ENCODE results near the gene ELP6.
A peak's percentile ranks its signal among the peaks of the same experiment; 100 is the strongest.

ELP6 gene

DNA sequence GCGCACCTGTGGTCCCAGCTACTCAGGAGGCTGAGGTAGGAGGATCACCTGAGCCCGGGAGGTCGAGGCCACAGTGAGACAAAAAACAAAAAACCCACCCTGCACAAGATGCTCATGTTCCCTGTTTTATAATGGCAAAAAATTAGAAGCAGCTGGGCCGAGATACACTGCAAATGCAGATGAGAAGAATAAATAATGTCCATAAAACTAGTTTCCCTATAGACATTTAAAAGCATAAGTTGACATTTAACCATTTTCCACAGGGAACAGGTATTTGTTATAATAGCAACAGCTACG is 37.2 kb downstream of the ELP6 start:
- Histone ChIP-seq H3K23ac (ENCODE audit: low read length in 2 of 2) (no peak overlapping the region), H2AK5ac (ENCODE audit: low read length, severe bottlenecking) (no peak overlapping the region), H3K4me2 (ENCODE audit: low read length, poor library complexity, severe bottlenecking) (peak overlapping the region; percentile 9), H2BK12ac (ENCODE audit: low read length in 2 of 2) (no peak overlapping the region), H2AFZ (ENCODE audit: low read depth, low read length) (peak overlapping the region; percentile 74), H2BK15ac (ENCODE audit: low read depth, poor library complexity, severe bottlenecking) (no peak overlapping the region), H3K9ac (ENCODE audit: low read length) (peak overlapping the region; percentile 96), H3K27ac (ENCODE audit: low read length, poor library complexity, severe bottlenecking) (peak overlapping the region; percentile 19), H3K14ac (ENCODE audit: low read length in 2 of 2) (no peak overlapping the region), H3K9me3 (ENCODE audit: control insufficient read depth, low read length) (no peaks in the 10 kb centered on the region), H3K4ac (ENCODE audit: low read depth in 1 of 2, low read length in 2 of 2) (peak overlapping the region; percentile 56 to 79), H3K18ac (ENCODE audit: low read depth in 1 of 2, low read length in 2 of 2) (peak overlapping the region; percentile 40 to 46), H4K8ac (ENCODE audit: low read length) (peak overlapping the region; percentile 93), H3K4me1 (ENCODE audit: control insufficient read depth, insufficient read depth, low read depth, low read length) (peaks cover 9% of the 10 kb centered on the region), H2BK120ac (ENCODE audit: low read depth, low read length) (no peak overlapping the region), H3K4me3 (ENCODE audit: insufficient read depth in 1 of 2, low read depth in 1 of 2, low read length in 2 of 2) (peak overlapping the region; percentile 96), H3K79me1 (replicated peaks; ENCODE audit: low read length, poor library complexity, severe bottlenecking) (peaks cover 8% of the 10 kb centered on the region), H2BK5ac (ENCODE audit: low read depth, low read length, poor library complexity, severe bottlenecking) (no peak overlapping the region), H3K27me3 (ENCODE audit: control insufficient read depth in 1 of 2, insufficient read depth in 1 of 2, low read length in 2 of 2) (no peaks in the 10 kb centered on the region), H3K36me3 (ENCODE audit: control insufficient read depth in 1 of 2, insufficient read depth in 2 of 2, low read depth in 1 of 2, low read length in 2 of 2) (peaks cover 0 to 2% of the 10 kb centered on the region in 2 experiments), H4K91ac (ENCODE audit: low read length) (no peak overlapping the region)
- DNase-seq: no peak
- WGBS: 79% methylated on average over 4 of the region's 5 CpGs

DNA sequence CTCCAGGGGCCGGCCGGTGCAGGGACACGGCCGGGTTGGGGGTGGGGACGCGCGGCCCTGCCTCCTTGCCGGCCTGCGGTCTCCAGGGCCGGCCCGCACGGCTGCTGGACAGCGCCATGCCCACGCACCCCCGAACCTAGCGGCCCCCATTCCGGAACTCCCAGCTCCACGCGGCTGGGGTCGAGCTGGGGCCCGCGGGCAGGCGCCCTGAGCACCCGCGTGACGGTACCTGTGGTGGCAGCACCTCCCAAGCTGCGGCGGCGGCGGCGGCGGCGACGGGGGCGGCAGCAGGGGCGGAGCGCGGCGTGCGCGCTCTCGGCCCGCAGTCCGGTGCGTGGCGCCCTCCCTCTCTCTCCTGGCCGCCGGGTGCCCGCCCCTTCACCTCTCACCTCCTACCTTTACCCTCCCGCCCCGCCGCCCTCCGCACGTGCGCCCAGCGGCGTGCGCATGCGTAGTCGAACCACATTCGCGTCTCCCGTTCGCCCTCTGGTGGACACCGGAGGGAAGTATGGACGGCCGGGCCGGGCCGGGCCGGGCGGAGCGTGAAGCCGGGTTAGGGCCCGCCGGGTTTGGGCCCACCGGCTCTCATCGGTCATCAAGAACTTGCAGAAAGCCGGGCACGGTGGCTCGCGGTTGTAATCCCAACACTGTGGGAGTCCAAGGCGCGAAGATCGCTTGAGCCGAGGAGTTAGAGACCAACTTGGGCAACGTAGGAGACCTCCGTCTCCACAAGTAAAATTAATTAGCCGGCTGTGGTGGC is 37.8 kb downstream of the ELP6 start, which contains the start of gene SCAP:
SCAP (minus strand) TSS at position 372 of the 760 bp plus-strand sequence. CDS start 32,948 bp downstream, outside the sequence.
- peak within 1 kb of the TSS; percentile 25 for H4K91ac ChIP-seq (ENCODE audit: low read length)
- H3K4me1 ChIP-seq (ENCODE audit: control insufficient read depth, insufficient read depth, low read depth, low read length): peaks cover 9% of the 10 kb centered on the region
- peak within 1 kb of the TSS; percentile 91 for H3K4me2 ChIP-seq (ENCODE audit: low read length, poor library complexity, severe bottlenecking)
- peak within 1 kb of the TSS; percentile 39 for H2AK5ac ChIP-seq (ENCODE audit: low read length, severe bottlenecking)
- peak within 1 kb of the TSS; percentile 96 for H3K9ac ChIP-seq (ENCODE audit: low read length)
- H3K27me3 ChIP-seq (ENCODE audit: control insufficient read depth in 1 of 2, insufficient read depth in 1 of 2, low read length in 2 of 2): no peaks in the 10 kb centered on the region
- peak within 1 kb of the TSS; percentile 79 for H2BK120ac ChIP-seq (ENCODE audit: low read depth, low read length)
- peaks cover 0 to 2% of the 10 kb centered on the region in 2 experiments for H3K36me3 ChIP-seq (ENCODE audit: control insufficient read depth in 1 of 2, insufficient read depth in 2 of 2, low read depth in 1 of 2, low read length in 2 of 2)
- WGBS: 6% methylated on average over 84 of the region's 88 CpGs
- peak within 1 kb of the TSS; percentile 20 for H2BK5ac ChIP-seq (ENCODE audit: low read depth, low read length, poor library complexity, severe bottlenecking)
- H2BK15ac ChIP-seq (ENCODE audit: low read depth, poor library complexity, severe bottlenecking): no peak within 1 kb of the TSS
- peak within 1 kb of the TSS; percentile 53 for H3K27ac ChIP-seq (ENCODE audit: low read length, poor library complexity, severe bottlenecking)
- peak within 1 kb of the TSS in 1 of 2 experiments; percentile 92 for H3K14ac ChIP-seq (ENCODE audit: low read length in 2 of 2)
- H3K23ac ChIP-seq (ENCODE audit: low read length in 2 of 2): peak within 1 kb of the TSS in 1 of 2 experiments; percentile 83
- H4K8ac ChIP-seq (ENCODE audit: low read length): peak within 1 kb of the TSS; percentile 93
- peak within 1 kb of the TSS; percentile 96 for H3K4me3 ChIP-seq (ENCODE audit: insufficient read depth in 1 of 2, low read depth in 1 of 2, low read length in 2 of 2)
- H3K79me1 ChIP-seq (replicated peaks; ENCODE audit: low read length, poor library complexity, severe bottlenecking): peaks cover 8% of the 10 kb centered on the region
- DNase-seq: peak; percentile 77
- H3K9me3 ChIP-seq (ENCODE audit: control insufficient read depth, low read length): no peaks in the 10 kb centered on the region
- H3K4ac ChIP-seq (ENCODE audit: low read depth in 1 of 2, low read length in 2 of 2): peak within 1 kb of the TSS; percentile 62 to 79
- H2AFZ ChIP-seq (ENCODE audit: low read depth, low read length): peak within 1 kb of the TSS; percentile 99
- H2BK12ac ChIP-seq (ENCODE audit: low read length in 2 of 2): no peak within 1 kb of the TSS
- H3K18ac ChIP-seq (ENCODE audit: low read depth in 1 of 2, low read length in 2 of 2): peak within 1 kb of the TSS; percentile 79 to 88

DNA sequence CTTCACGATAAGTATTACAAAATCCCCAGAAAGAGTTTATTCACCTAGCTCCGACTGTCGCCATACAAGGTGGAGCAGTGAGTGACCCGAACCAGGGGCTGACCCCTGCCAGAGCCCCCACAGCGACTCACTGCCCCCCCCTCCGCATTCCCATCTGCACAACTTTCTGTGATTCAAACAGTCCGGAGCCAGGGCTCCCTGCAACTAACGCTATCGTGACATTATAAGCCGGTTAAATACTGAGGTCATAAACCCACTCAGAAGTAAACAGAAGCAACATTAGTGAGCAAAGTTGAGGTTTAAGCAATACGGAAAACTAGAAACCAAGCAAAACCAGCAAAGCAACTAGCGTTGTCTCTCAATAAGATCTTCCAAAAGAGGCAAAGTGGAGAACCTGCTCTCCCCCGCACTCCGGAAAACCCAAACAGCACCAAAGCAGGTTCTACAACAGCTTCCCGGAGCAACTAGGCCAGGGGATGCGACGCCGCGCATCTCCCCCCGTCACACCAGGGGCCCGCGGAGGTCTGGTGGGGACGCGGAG is 38.4 kb downstream of the ELP6 start:
- Histone ChIP-seq H2BK12ac (ENCODE audit: low read length in 2 of 2) (no peak overlapping the region), H2AFZ (ENCODE audit: low read depth, low read length) (peak overlapping the region; percentile 99), H3K27ac (ENCODE audit: low read length, poor library complexity, severe bottlenecking) (peak overlapping the region; percentile 53), H2BK120ac (ENCODE audit: low read depth, low read length) (no peak overlapping the region), H3K36me3 (ENCODE audit: control insufficient read depth in 1 of 2, insufficient read depth in 2 of 2, low read depth in 1 of 2, low read length in 2 of 2) (peaks cover 0 to 2% of the 10 kb centered on the region in 2 experiments), H4K91ac (ENCODE audit: low read length) (peak overlapping the region; percentile 25), H2BK15ac (ENCODE audit: low read depth, poor library complexity, severe bottlenecking) (no peak overlapping the region), H2AK5ac (ENCODE audit: low read length, severe bottlenecking) (no peak overlapping the region), H3K4me2 (ENCODE audit: low read length, poor library complexity, severe bottlenecking) (peak overlapping the region; percentile 91), H3K4me1 (ENCODE audit: control insufficient read depth, insufficient read depth, low read depth, low read length) (peaks cover 9% of the 10 kb centered on the region), H3K18ac (ENCODE audit: low read depth in 1 of 2, low read length in 2 of 2) (peak overlapping the region; percentile 79 to 88), H3K27me3 (ENCODE audit: control insufficient read depth in 1 of 2, insufficient read depth in 1 of 2, low read length in 2 of 2) (no peaks in the 10 kb centered on the region), H3K14ac (ENCODE audit: low read length in 2 of 2) (peak overlapping the region in 1 of 2 experiments; percentile 92), H4K8ac (ENCODE audit: low read length) (peak overlapping the region; percentile 35), H3K9ac (ENCODE audit: low read length) (peak overlapping the region; percentile 96), H3K9me3 (ENCODE audit: control insufficient read depth, low read length) (no peaks in the 10 kb centered on the region), H3K4me3 (ENCODE audit: insufficient read depth in 1 of 2, low read depth in 1 of 2, low read length in 2 of 2) (peak overlapping the region; percentile 96), H3K79me1 (replicated peaks; ENCODE audit: low read length, poor library complexity, severe bottlenecking) (peaks cover 12% of the 10 kb centered on the region), H2BK5ac (ENCODE audit: low read depth, low read length, poor library complexity, severe bottlenecking) (peak overlapping the region; percentile 20), H3K23ac (ENCODE audit: low read length in 2 of 2) (peak overlapping the region in 1 of 2 experiments; percentile 83), H3K4ac (ENCODE audit: low read depth in 1 of 2, low read length in 2 of 2) (peak overlapping the region in 1 of 2 experiments; percentile 62)
- WGBS: 2% methylated on average over 20 of the region's 24 CpGs
- DNase-seq: peak; percentile 82

DNA sequence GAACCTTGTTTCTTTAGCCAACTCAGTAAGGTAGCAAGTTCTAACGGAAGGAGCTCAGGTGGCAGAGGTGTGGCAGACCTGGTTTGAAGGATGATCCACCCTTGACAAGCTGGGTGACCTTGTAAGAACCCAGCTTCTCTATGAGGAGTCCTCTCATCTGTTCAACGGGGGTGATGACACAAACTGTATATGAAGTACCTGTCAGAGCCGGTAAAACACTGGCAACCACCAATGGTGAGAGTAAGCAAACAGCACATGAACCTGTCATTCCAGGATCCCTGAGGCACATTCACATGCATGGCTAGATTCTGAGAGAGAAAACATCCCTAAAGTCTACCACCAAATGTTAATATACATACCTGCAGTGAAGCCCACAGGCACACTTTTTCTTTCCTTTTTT is 40.1 kb downstream of the ELP6 start:
- H3K27me3 ChIP-seq (ENCODE audit: control insufficient read depth in 1 of 2, insufficient read depth in 1 of 2, low read length in 2 of 2): no peaks in the 10 kb centered on the region
- no peak overlapping the region for H4K8ac ChIP-seq (ENCODE audit: low read length)
- no peak overlapping the region for H2BK12ac ChIP-seq (ENCODE audit: low read length in 2 of 2)
- DNase-seq: no peak
- no peak overlapping the region for H2AK5ac ChIP-seq (ENCODE audit: low read length, severe bottlenecking)
- WGBS: 95% methylated on average over 3 of the region's 3 CpGs
- peaks cover 9% of the 10 kb centered on the region for H3K4me1 ChIP-seq (ENCODE audit: control insufficient read depth, insufficient read depth, low read depth, low read length)
- no peak overlapping the region for H3K4ac ChIP-seq (ENCODE audit: low read depth in 1 of 2, low read length in 2 of 2)
- no peak overlapping the region for H3K18ac ChIP-seq (ENCODE audit: low read depth in 1 of 2, low read length in 2 of 2)
- no peak overlapping the region for H3K23ac ChIP-seq (ENCODE audit: low read length in 2 of 2)
- H3K9me3 ChIP-seq (ENCODE audit: control insufficient read depth, low read length): no peaks in the 10 kb centered on the region
- H3K36me3 ChIP-seq (ENCODE audit: control insufficient read depth in 1 of 2, insufficient read depth in 2 of 2, low read depth in 1 of 2, low read length in 2 of 2): peaks cover 2 to 4% of the 10 kb centered on the region in 2 experiments
- no peak overlapping the region for H2BK120ac ChIP-seq (ENCODE audit: low read depth, low read length)
- H2BK15ac ChIP-seq (ENCODE audit: low read depth, poor library complexity, severe bottlenecking): no peak overlapping the region
- no peak overlapping the region for H4K91ac ChIP-seq (ENCODE audit: low read length)
- H3K4me2 ChIP-seq (ENCODE audit: low read length, poor library complexity, severe bottlenecking): no peak overlapping the region
- no peak overlapping the region for H3K27ac ChIP-seq (ENCODE audit: low read length, poor library complexity, severe bottlenecking)
- no peak overlapping the region for H3K14ac ChIP-seq (ENCODE audit: low read length in 2 of 2)
- no peak overlapping the region for H3K4me3 ChIP-seq (ENCODE audit: insufficient read depth in 1 of 2, low read depth in 1 of 2, low read length in 2 of 2)
- H3K79me1 ChIP-seq (replicated peaks; ENCODE audit: low read length, poor library complexity, severe bottlenecking): peaks cover 16% of the 10 kb centered on the region
- no peak overlapping the region for H2BK5ac ChIP-seq (ENCODE audit: low read depth, low read length, poor library complexity, severe bottlenecking)
- no peak overlapping the region for H2AFZ ChIP-seq (ENCODE audit: low read depth, low read length)
- H3K9ac ChIP-seq (ENCODE audit: low read length): no peak overlapping the region

Measured in mesenchymal stem cell (in vitro differentiated cells and primary cell).